Measurements from ENCODE around the gene GNG12.
"Not testable (repeated sequence)": the region's sequence is repeated elsewhere in the genome, so short reads cannot be mapped to it uniquely, and the experiment has no call there.

GNG12 gene

DNA sequence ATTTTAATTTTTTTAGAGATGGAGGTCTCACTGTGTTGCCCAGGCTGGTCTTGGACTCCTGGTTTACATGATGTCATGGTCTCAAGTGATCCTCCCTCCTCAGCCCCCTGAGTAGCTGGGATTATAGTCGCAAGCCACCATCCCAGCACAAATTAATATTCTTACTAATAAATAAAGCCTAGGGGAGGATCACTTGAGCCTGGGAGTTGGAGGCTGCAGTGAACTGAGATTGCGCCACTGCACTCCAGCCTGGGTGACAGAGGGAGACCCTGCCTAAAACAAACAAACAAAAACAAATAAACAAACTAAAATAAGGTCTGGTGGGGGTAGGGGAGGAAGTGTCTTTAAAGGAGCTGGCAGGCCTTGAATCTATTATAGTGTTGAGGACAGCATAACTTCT lies 157.0 kb downstream of the GNG12 start:
- no peak for DNase-seq

DNA sequence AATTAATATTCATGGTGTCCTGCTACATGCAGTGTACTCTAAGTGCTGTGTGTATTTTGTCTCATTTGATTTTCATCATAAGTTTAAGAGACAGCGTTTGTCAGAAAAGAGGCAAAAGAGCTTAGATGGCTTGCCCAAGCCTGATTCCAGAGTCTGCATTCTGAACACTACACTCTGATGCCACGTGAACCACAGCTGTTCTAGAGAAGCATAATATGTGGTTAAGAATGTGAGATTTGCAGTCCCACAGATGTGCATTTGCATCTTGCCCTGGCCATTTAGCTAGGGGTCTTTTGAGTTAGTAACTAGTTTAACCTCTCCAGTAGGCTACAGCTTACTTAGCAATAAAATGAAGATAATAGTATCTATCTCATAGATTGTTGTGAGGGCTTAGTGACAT lies 157.5 kb downstream of the GNG12 start:
- no peak for DNase-seq

DNA sequence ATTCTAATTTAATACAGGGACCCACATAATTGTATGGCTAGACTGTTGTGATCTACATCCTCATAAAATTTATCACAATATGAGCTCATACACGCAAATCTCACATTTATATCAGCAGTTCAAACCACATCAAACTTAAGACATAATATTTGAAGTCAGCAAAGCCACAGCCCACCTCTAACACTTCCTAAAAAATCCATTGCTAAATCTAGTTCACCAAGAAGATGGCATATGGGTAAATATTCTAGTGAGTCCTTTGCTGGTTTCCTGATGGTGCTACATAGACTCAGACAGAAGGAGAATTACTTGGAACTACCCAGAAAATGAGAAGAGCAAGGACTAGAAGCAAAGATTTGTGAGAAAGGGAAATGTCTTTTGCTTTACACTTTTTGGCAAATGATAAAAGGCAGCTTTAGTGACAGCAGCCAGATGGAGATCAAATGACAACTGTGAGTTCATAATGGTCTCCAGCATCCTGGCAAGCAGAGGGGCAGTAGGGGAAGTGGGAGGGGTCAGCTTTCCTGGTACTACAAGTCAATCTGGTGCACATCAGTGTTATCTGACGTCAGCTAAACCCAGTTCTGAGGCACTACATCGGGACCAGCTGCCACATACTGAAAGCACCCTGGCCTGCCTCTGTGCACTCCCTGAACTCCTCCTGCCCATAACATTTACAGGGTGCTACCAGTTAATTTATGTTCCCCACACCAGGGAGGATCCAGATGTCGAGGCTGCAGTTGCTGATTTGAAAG lies 158.8 kb downstream of the GNG12 start:
- no peak for DNase-seq

DNA sequence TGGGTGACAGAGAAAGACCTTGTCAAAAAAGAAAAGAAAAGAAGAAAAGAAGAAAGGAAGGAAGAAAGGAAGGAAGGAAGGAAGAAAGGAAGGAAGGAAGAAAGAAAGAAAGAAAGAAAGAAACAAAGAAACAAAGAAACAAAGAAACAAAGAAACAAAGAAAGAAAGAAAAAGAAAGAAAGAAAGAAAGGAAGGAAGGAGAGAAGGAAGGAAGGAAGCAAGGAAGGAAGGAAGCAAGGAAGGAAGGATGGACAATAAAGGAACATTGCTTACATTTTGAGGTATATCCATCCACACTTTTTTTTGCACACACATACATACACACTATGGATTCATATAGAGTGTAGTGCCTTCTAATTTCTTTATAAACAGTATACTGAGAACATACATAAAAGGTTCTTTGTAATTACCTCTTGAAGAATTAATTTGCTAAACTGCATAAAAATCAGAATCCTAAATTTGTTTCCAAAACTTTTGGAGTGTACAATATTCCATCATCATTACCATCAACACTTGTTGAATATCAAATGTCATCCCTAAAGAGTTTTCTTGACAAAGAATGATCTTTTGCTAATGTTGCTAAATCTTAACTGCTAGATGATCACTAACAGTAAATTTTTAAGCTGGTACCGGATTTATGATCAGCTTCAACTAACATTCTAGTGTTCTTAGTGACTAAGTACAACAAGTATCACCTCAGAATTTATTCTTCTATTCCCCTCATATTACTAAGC lies 159.6 kb downstream of the GNG12 start:
- no peak for DNase-seq

DNA sequence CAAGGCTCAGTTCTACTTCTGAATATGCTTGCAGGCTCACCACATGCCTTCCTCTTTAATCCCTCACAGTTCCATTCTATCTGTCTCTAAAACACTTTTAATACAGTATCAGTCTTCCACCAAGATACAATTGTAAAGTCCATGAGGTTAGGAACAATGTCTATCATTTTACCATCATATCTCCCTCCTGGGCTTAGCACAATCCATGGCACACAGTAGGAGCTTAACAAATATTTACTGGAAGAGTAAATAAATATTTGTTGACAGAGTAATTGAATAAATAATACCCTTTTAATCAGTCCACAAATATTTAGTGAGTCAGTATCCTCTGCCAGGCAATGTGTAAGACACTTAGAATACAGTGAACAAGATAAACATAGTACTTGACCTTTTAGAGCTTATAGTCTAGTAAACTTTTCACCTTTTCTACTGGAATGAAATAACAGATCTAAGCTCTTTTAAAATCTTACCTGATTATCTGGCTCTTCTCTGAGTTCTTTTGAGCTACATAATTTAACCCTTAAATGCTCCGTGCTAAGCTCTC lies 160.9 kb downstream of the GNG12 start:
- DNase-seq, result no peak

DNA sequence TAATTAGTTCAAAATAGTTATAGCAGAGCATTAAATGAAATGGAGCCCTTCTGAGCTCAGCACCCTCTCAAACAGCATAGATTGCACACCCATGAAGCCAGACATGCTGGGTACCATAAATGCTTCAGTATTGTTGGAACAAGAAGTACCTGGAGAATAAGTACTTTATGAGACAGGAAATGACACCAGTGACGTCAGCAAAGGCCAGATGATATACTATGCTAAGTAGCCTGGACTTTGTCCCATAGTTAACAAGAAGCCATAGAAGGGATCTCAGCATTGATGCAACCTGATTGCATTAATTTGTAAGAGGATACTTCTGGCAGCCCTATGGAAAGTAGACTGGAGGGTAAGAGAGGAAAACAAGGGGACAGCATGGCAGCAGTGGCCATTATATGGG lies 164.6 kb downstream of the GNG12 start:
- no peak for DNase-seq

DNA sequence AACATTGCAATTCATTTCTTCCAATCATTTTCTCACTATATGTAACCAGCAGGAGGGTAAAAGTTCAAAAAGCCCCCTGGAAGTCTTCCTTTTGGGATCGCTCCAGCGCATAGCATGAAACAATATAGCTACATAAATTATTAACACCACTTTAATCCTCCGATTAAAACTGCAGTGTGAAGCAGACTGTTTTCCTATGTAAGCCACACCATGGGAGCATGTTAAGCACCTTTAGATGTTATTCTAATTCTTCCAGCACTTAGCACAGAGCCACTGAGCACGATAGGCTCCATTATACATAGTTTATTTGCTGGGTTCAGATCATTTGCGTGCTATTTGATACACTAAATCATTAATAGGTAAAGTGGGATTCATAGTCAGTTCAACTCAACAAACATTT lies 166.6 kb downstream of the GNG12 start:
- DNase-seq, result no peak

DNA sequence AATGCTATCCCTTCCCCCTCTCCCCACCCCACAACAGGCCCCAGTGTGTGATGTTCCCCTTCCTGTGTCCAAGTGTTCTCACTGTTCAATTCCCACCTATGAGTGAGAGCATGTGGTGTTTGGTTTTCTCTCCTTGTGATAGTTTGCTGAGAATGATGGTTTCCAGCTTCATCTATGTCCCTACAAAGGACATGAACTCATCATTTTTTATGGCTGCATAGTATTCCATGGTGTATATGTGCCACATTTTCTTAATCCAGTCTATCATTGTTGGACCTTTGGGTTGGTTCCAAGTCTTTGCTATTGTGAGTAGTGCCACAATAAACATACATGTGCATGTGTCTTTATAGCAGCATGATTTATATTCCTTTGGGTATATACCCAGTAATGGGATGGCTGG lies 168.0 kb downstream of the GNG12 start:
- DNase-seq, result not testable (repeated sequence)

DNA sequence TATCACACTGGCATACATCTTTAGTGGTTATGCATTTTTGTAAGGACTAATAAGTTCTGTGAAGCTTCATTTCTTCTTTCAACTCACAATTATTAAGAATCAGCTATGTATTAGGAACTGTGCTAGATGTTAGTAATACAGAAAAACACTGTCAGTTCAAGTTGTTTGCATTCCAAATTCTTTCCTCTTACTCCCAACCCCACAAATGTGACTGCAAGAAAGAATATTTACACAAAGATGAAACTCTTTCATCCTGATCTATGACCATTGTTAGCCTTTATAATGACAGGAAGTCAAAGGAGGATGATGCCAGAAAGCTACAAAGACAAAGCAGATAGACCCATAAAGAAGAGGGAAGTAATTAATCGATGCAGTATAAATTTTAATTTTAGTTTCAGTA lies 169.2 kb downstream of the GNG12 start:
- no peak for DNase-seq

DNA sequence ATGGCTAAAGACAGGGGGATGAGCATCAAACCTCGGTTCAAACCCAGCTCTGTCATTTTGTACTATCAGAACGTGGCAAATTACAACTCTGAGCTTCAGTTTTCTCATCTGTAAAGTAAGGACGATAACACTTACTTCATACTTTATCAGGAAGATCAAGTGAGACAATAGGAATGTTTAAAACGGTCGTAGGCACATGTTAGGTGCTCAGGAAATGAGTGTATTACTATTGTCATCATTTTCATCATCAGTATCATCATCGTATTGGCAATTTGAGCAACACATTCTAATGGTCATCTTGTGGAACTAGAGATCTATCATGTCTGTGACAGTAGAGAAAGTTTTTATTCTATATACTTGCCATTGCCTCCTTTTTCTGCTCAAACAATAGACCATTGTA lies 170.4 kb downstream of the GNG12 start:
- DNase-seq, result no peak

DNA sequence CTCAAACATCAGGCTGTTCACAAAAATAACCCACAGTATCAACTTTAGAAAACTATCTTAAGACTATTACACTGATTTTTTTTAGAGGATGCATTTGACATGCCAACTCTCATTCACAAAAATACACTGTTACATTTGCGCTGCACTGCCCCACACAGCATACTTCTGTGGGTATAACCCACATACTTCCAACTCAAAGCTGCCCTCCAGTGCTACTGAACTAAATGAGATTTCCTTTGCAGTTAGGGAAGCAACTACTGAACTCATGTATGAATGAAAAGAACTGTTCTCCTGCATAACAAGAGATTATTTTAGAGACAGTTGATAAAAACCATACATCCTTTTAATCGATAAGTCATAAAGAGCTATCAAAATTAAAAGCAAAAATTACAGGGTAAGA lies 174.0 kb downstream of the GNG12 start:
- DNase-seq, result no peak

DNA sequence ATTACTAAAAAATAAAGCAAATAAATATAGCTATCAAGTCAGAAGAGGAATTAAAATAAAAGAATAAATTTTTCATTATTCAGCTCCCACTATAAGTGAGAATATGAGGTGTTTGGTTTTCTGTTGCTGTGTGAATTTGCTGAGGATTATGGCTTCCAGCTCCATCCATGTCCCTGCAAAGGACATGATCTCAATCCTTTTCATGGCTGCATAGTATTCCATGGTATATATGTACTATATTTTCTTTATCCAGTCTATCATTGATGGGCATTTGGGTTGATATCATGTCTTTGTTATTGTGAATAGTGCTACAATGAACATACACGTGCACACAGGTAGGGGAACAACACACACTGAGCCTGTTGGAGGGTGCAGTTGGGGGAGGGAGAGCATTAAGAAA lies 176.1 kb downstream of the GNG12 start:
- not testable (repeated sequence) for DNase-seq

DNA sequence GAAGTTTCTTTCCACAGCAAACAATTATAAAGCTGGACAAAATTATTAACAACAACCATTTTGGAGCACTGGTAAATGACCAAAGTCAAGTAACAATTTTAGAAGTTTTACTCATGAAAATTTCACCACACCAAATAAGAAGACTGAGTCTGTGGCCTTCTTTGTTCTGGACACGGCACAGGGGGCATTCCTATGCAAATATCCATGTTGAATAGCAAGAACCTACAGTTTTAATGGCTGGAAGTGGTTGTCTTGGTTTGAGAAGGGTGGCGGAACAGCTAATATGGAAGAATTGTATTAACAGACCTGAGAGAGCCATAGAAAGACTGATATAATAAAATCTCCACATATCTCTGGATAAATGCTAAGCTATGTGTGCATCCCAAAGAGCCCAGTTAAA lies 177.7 kb downstream of the GNG12 start:
- no peak for DNase-seq

DNA sequence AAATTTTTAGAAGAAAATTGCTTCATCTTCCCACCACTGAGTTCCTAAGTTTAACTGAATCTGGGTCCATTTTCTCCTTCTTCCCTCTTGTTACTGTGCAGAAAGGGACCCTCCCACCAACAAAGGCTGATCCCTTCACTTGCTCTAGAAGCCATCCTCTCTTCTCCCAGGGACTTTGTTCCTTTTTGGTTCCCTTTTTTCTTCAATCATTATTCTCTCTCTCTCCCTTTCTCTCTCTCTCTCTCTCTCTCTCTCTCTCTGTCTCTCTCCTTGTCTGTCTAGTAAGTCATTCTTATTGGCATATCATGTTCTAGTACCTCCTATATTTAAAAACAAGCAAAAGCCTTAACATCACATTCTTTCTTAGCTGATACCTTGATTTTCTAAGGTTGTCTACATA lies 180.0 kb downstream of the GNG12 start:
- no peak for DNase-seq

DNA sequence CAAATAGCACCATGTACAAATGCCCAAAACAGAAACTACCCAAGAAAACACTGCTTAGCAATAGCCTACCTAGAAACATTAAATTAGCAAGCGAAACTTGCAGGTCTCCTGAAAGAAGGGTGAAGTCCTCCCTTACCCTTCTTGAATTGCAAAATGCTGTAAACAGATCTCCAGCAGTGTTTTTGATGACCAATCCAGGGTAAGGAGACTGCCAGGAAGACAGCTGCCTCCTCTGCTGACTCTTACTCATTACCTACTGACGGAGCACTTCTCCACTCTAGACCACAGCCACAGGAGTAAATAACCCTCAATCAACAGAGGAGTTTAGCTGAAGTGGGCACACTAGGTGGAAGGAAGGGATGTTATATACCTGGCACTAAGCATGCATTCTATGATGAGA lies 180.5 kb downstream of the GNG12 start:
- DNase-seq, result peak; percentile 30 to 39
